HCT116 (cell line): ENCODE results near the gene MOB3A. TPM values are rescaled to one million over a fixed set of nuclear protein-coding genes. Genes with fewer than 3 reads are reported as not detected.

Experiments used
- ATAC-seq: fragments of 200-7000 bp; cut with Tn5 transposase; 2 replicates; pipeline ENCODE4 v1.9.1; 2020; ENCODE audit warnings: mild to moderate bottlenecking, moderate library complexity
- BruUV-seq: library from RNA; stranded (reverse); fragments of 400-500 nt; replicated peaks from 2 replicates; lab custom pipeline; 2021; lab: Mats Ljungman, UMichigan
- CTCF ChIA-PET: fragments of 300-600 bp; sonication (Branson Sonifier 250); formaldehyde crosslinking; loops from one replicate; lab custom pipeline; 2021; ENCODE audit warnings: antibody characterized with exemption; lab: Charles Lee
- POLR2A ChIA-PET: fragments of 300-600, 350-600 bp; sonication (Branson Sonifier 250); formaldehyde crosslinking; loops from one replicate; lab custom pipeline; 2021; ENCODE audit warnings: antibody characterized with exemption; lab: Charles Lee
- RAD21 ChIA-PET, 2 experiments: fragments of 300-600 bp; sonication (Branson Sonifier 250); formaldehyde crosslinking; loops; one replicate each; lab custom pipeline; 2023; ENCODE audit warnings: low total read pairs in 2 of 2; ENCODE audit not compliant: uncharacterized antibody in 2 of 2, unreplicated experiment in 2 of 2, low non-redundant PET in 1 of 2; lab: Charles Lee
- DNase-seq: peaks from one replicate; pipeline ENCODE4 v3.0.0-alpha.2; 2010; ENCODE audit warnings: low read depth, low spot score
- H2AFZ ChIP-seq: fragments of 200-600 bp; shearing (Covaris generic), sonication (generic); 2 replicates; pipeline ENCODE4 v1.6.1; 2017; ENCODE audit warnings: low read depth, mixed run types, mixed read lengths, antibody characterized with exemption, low read length; ENCODE audit not compliant: poor library complexity, severe bottlenecking
- H3K27ac ChIP-seq: 2 replicates; pipeline ENCODE4 v1.5.1; 2012; ENCODE audit warnings: low read depth, low read length
- H3K27me3 ChIP-seq: fragments of 200-600 bp; sonication (generic); 2 replicates; pipeline ENCODE4 v1.6.1; 2016; ENCODE audit warnings: mixed run types, low read length, mixed read lengths; ENCODE audit not compliant: insufficient read depth
- H3K36me3 ChIP-seq, 2 experiments: fragments of 200-500 bp in 1 of 2; fragments of 200-600 bp in 1 of 2; sonication (Bioruptor generic) in 1 of 2; sonication (generic) in 1 of 2; 2 replicates each; pipeline versions ENCODE4 v1.5.1 to v1.6.1; 2014 to 2016; ENCODE audit warnings: low read length in 2 of 2, inconsistent platforms in 1 of 2, mixed read lengths in 1 of 2, mixed run types in 1 of 2; ENCODE audit not compliant: insufficient read depth in 2 of 2, control insufficient read depth in 1 of 2
- H3K4me1 ChIP-seq, 2 experiments: fragments of 200-600 bp in 1 of 2; sonication (generic) in 1 of 2; 2 replicates each; pipeline versions ENCODE4 v1.5.1 to v1.6.1; 2012 to 2017; ENCODE audit warnings: low read length in 2 of 2, inconsistent platforms in 1 of 2, mild to moderate bottlenecking in 1 of 2, mixed read lengths in 1 of 2, mixed run types in 1 of 2, moderate library complexity in 1 of 2; ENCODE audit not compliant: insufficient read depth in 2 of 2, control insufficient read depth in 1 of 2
- H3K4me2 ChIP-seq: fragments of 200-600 bp; sonication (generic); 2 replicates; pipeline ENCODE4 v1.6.1; 2017; ENCODE audit warnings: mixed run types, low read length, mixed read lengths
- H3K4me3 ChIP-seq, 2 experiments: fragments of 200-600 bp in 1 of 2; sonication (generic) in 1 of 2; replicated peaks in 1 of 2; 2 replicates each; pipeline ENCODE4 v1.5.1; 2011 to 2016; ENCODE audit warnings: low read length in 2 of 2, control low read depth in 1 of 2, low read depth in 1 of 2, mild to moderate bottlenecking in 1 of 2, mixed read lengths in 1 of 2, mixed run types in 1 of 2
- H3K79me2 ChIP-seq: fragments of 200-600 bp; sonication (generic); 2 replicates; pipeline ENCODE4 v1.6.1; 2017; ENCODE audit warnings: mild to moderate bottlenecking, mixed run types, low read length, moderate library complexity, mixed read lengths; ENCODE audit not compliant: insufficient read depth
- H3K9ac ChIP-seq: fragments of 200-600 bp; sonication (generic); 2 replicates; pipeline ENCODE4 v1.6.1; 2016; ENCODE audit warnings: low read length, mixed read lengths
- H3K9me2 ChIP-seq: fragments of 200-600 bp; sonication (generic), shearing (Covaris generic); 2 replicates; pipeline ENCODE4 v1.6.1; 2017; ENCODE audit warnings: mixed run types, mild to moderate bottlenecking, moderate library complexity; ENCODE audit not compliant: insufficient read depth
- H3K9me3 ChIP-seq, 2 experiments: fragments of 200-500 bp in 1 of 2; fragments of 200-600 bp in 1 of 2; sonication (Bioruptor generic) in 1 of 2; sonication (generic) in 1 of 2; 2 replicates each; pipeline ENCODE4 v1.6.1; 2014 to 2017; ENCODE audit warnings: low read length in 2 of 2, mixed read lengths in 2 of 2, inconsistent platforms in 1 of 2, low read depth in 1 of 2, mild to moderate bottlenecking in 1 of 2, mixed run types in 1 of 2, moderate library complexity in 1 of 2; ENCODE audit not compliant: control insufficient read depth in 1 of 2, insufficient read depth in 1 of 2
- H4K20me1 ChIP-seq: fragments of 200-600 bp; sonication (generic), shearing (Covaris generic); 2 replicates; pipeline ENCODE4 v1.6.1; 2017; ENCODE audit warnings: mixed run types, mild to moderate bottlenecking, moderate library complexity; ENCODE audit not compliant: insufficient read depth
- CEBPB ChIP-seq: IDR thresholded peaks from 2 replicates; pipeline ENCODE4 v1.6.1; 2012; ENCODE audit warnings: low read depth
- EGR1 ChIP-seq: IDR thresholded peaks from 2 replicates; pipeline ENCODE4 v1.6.1; 2012; ENCODE audit warnings: low read depth
- ELF1 ChIP-seq: IDR thresholded peaks from 2 replicates; pipeline ENCODE4 v1.6.1; 2012; ENCODE audit warnings: low read depth, borderline replicate concordance
- EZH2 ChIP-seq: fragments of 200-600 bp; sonication (generic); IDR thresholded peaks from 2 replicates; pipeline ENCODE4 v1.6.1; 2017; ENCODE audit warnings: antibody characterized with exemption, mixed run types
- EZH2phosphoT487 ChIP-seq: fragments of 200-600 bp; IDR thresholded peaks from 2 replicates; pipeline ENCODE4 v1.6.1; 2018; ENCODE audit warnings: antibody characterized with exemption, borderline replicate concordance
- FOSL1 ChIP-seq: IDR thresholded peaks from 2 replicates; pipeline ENCODE4 v1.6.1; 2012; ENCODE audit warnings: low read depth
- JUND ChIP-seq: IDR thresholded peaks from 2 replicates; pipeline ENCODE4 v1.6.1; 2012
- POLR2A ChIP-seq: IDR thresholded peaks from 2 replicates; pipeline ENCODE4 v1.7.0; 2011; ENCODE audit warnings: borderline replicate concordance; ENCODE audit not compliant: insufficient read depth, insufficient read length; ENCODE audit errors: extremely low read depth
- POLR2AphosphoS5 ChIP-seq: IDR thresholded peaks from 2 replicates; pipeline ENCODE4 v1.6.1; 2011; ENCODE audit warnings: mild to moderate bottlenecking, low read depth, low read length, moderate library complexity
- REST ChIP-seq: IDR thresholded peaks from 2 replicates; pipeline ENCODE4 v1.6.1; 2012; ENCODE audit warnings: low read depth
- TCF7L2 ChIP-seq: IDR thresholded peaks from 2 replicates; pipeline ENCODE4 v1.7.0; 2011; ENCODE audit warnings: borderline replicate concordance, inconsistent platforms; ENCODE audit not compliant: insufficient read depth, insufficient read length; ENCODE audit errors: extremely low read depth
- YY1 ChIP-seq: IDR thresholded peaks from 2 replicates; pipeline ENCODE4 v1.6.1; 2011; ENCODE audit warnings: low read length, low read depth, moderate library complexity, mild to moderate bottlenecking; ENCODE audit not compliant: insufficient replicate concordance; ENCODE audit errors: extremely low read depth
- ZBTB33 ChIP-seq: IDR thresholded peaks from 2 replicates; pipeline ENCODE4 v1.6.1; 2011; ENCODE audit warnings: mild to moderate bottlenecking, low read length, moderate library complexity; ENCODE audit not compliant: insufficient replicate concordance; ENCODE audit errors: extremely low read depth
- ZNF274 ChIP-seq: fragments of 200-500 bp; sonication (Bioruptor generic); IDR thresholded peaks from 2 replicates; pipeline ENCODE4 v1.6.1; 2014; ENCODE audit warnings: mild to moderate bottlenecking, low read depth, low read length, inconsistent platforms
- intact Hi-C: fragments of 100-400 bp; cut with micrococcal nuclease; formaldehyde crosslinking; loops from 2 replicates; pipeline ENCODE4 v1.10.0; 2022
- total RNA-seq: library from RNA; stranded (reverse); gene quantifications from one replicate; pipeline ENCODE4 v1.2.1, GENCODE V29; 2021; ENCODE audit not compliant: unreplicated experiment
- TF ChIP-seq, protein P1 (sequence below): IDR thresholded peaks from 2 replicates; pipeline ENCODE4 v1.6.1; 2012
- TF ChIP-seq, protein P2 (sequence below): IDR thresholded peaks from 2 replicates; pipeline ENCODE4 v1.6.1; 2012

Gene MOB3A
- total RNA-seq, 1 experiment from 2014 or later = 32.1 TPM

DNA sequence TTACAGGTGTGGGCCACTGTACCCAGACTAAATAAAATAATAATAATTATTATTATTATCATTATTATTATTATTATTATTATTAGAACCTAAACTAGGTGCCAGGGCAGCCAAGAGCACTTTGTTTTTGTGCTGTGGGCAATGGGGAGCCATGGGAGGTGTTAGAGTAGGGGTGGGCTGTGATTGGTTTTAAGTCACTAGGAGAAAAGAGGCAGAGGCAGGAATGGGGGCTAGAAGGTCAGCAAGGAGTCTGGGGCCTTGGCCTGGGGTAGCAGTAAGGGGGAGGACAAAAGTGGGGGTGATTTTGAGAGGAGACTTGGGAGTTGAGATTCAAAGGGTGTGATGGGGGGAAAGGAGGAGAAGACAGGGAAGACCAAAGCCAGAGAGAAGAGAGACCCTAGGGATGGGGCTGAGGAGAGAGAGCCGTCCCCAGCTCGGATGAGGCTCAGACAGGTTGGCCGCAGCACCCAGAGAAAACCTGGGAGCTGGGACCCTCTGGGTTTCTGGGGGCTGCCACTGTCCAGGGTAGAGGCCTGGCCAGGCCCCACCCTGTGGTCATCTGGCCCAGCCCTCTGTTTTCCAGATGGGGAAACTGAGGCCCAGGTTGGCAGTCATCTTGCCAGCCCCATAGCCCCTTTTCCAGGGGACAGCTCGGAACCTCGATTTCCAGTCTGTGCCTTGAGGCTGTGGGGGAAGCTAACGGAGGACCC, 62.9 kb downstream of the MOB3A start:
- CTCF ChIA-PET = interaction anchor here (1.1 to 1.4 kb wide), 2 partner anchors 9 to 37 kb away, joined by 4 to 5 read pairs; no protein-coding TSS in a partner anchor
- H3K79me2 ChIP-seq = no peaks in the 10 kb centered on the region
- H3K4me2 ChIP-seq = peak overlapping the region; percentile 85

More for the DNA sequence above, 62.9 kb downstream of the MOB3A start:
- Histone ChIP-seq H3K4me3 (peak overlapping the region in 1 of 2 experiments; percentile 36; a peak in 2 of 4 replicates), H2AFZ (no peak overlapping the region), H3K9ac (peak overlapping the region; percentile 66), H3K9me2 (no peaks in the 10 kb centered on the region), H3K27ac (peak overlapping the region; percentile 93), H3K27me3 (no peaks in the 10 kb centered on the region), H3K4me1 (peaks cover 53 to 74% of the 10 kb centered on the region in 2 experiments), H4K20me1 (no peaks in the 10 kb centered on the region), H3K9me3 (peaks cover 0 to 11% of the 10 kb centered on the region in 2 experiments; a peak in 1 of 4 replicates), H3K36me3 (no peaks in the 10 kb centered on the region; a peak in 1 of 4 replicates)
- DNase-seq = no peak
- POLR2A ChIA-PET = interaction anchor here (1.6 to 2.3 kb wide), 4 partner anchors 8 to 28 kb away, joined by 5 to 14 read pairs (median 12); partner anchors contain the start of gene MKNK2
- ATAC-seq = no peak
- intact Hi-C loops = loop anchor here (5.0 kb wide), 1 partner anchor 119 kb away; the partner anchor contains the start of gene AP3D1
- RAD21 ChIA-PET = interaction anchor here in 1 of 2 experiments (0.5 kb wide), 1 partner anchor 34 kb away, joined by 3 read pairs; no protein-coding TSS in a partner anchor
- BruUV-seq = no TSS peak
- TF ChIP-seq JUND = no peak
- TF ChIP-seq, protein P1, sequence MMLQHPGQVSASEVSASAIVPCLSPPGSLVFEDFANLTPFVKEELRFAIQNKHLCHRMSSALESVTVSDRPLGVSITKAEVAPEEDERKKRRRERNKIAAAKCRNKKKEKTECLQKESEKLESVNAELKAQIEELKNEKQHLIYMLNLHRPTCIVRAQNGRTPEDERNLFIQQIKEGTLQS = no peak
- TF ChIP-seq ZNF274 = no peak
- no peak for TF ChIP-seq ZBTB33
- TF ChIP-seq POLR2A = no peak
- TF ChIP-seq CEBPB = no peak
- no peak for TF ChIP-seq EZH2phosphoT487
- no peak for TF ChIP-seq FOSL1
- no peak for TF ChIP-seq EGR1
- no peak for TF ChIP-seq YY1
- no peak for TF ChIP-seq REST
- TF ChIP-seq EZH2 = no peak
- TF ChIP-seq TCF7L2 = no peak
- no peak for TF ChIP-seq ELF1
- no peak for TF ChIP-seq POLR2AphosphoS5
- TF ChIP-seq, protein P2, sequence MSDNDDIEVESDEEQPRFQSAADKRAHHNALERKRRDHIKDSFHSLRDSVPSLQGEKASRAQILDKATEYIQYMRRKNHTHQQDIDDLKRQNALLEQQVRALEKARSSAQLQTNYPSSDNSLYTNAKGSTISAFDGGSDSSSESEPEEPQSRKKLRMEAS = no peak
